Transverse colon (tissue), 4 donors: ENCODE results near the gene ITGBL1. TPM values are rescaled to one million over a fixed set of nuclear protein-coding genes. Genes with fewer than 3 reads are reported as not detected.
A peak's percentile ranks its signal among the peaks of the same experiment; 100 is the strongest.

Experiments
- DNase-seq: peaks from one replicate; pipeline ENCODE4 v3.0.0-alpha.2; 2019
- H3K27ac ChIP-seq, 4 donors: fragments of 200-600 bp; sonication (generic); 2 replicates each; pipeline ENCODE4 v1.5.1; 2016 to 2018; ENCODE audit warnings: inconsistent platforms in 4 of 4
- H3K27me3 ChIP-seq: fragments of 200-600 bp; sonication (generic); 2 replicates; pipeline ENCODE4 v1.5.1; 2017; ENCODE audit warnings: inconsistent platforms
- H3K36me3 ChIP-seq, 4 donors: fragments of 200-600 bp; sonication (generic); 2 replicates each; pipeline ENCODE4 v1.5.1; 2017 to 2019; ENCODE audit warnings: inconsistent platforms in 4 of 4
- H3K4me1 ChIP-seq, 4 donors: fragments of 200-600 bp; sonication (generic); 2 replicates each; pipeline ENCODE4 v1.5.1; 2017 to 2020; ENCODE audit warnings: inconsistent platforms in 4 of 4
- H3K4me3 ChIP-seq, 4 donors: fragments of 200-600 bp; sonication (generic); 1 replicate in 1 of 4; 2 replicates in 3 of 4; pipeline versions ENCODE4 v1.5.1 to v1.6.1; 2017 to 2019; ENCODE audit warnings: inconsistent platforms in 4 of 4
- H3K9me3 ChIP-seq, 2 donors: fragments of 200-600 bp; sonication (generic); 2 replicates each; pipeline ENCODE4 v1.5.1; 2017 to 2019; ENCODE audit warnings: inconsistent platforms in 2 of 2
- CTCF ChIP-seq, 5 experiments: fragments of 200-600 bp in 3 of 5; fragments of 450-650 bp in 2 of 5; sonication (generic) in 3 of 5; IDR thresholded peaks; 1 replicate in 2 of 5; 2 replicates in 3 of 5; pipeline ENCODE4 v1.5.1; 2016 to 2017; ENCODE audit warnings: antibody characterized with exemption in 5 of 5, inconsistent platforms in 3 of 5, mild to moderate bottlenecking in 2 of 5, moderate library complexity in 1 of 5
- EP300 ChIP-seq: sonication (generic); formaldehyde crosslinking; IDR thresholded peaks from one replicate; pipeline ENCODE4 v1.6.1; 2017; ENCODE audit warnings: antibody characterized with exemption, low read depth
- POLR2A ChIP-seq: fragments of 450-650 bp; IDR thresholded peaks from one replicate; pipeline ENCODE4 v1.6.1; 2016; ENCODE audit warnings: antibody characterized with exemption, mild to moderate bottlenecking, moderate library complexity
- POLR2AphosphoS5 ChIP-seq, 3 donors: sonication (generic); formaldehyde crosslinking; IDR thresholded peaks; one replicate each; pipeline ENCODE4 v1.6.1; 2016; ENCODE audit warnings: antibody characterized with exemption in 3 of 3
- WGBS, 2 donors: methylation state at CpG; one replicate each; pipeline ENCODE4 v1.1.5; 2018; ENCODE audit warnings: low coverage in 1 of 2; 5-methylcytosine and 5-hydroxymethylcytosine counted together
- in situ Hi-C, 4 donors: fragments of 200-750 bp; cut with MboI; loops; one replicate each; pipeline versions ENCODE4 v1.15.0 to v1.15.1; 2017; ENCODE audit warnings: low sequenced_read_pairs in 3 of 4, low pct_ligation_motif_present in 1 of 4, low pct_unique_long_range_greater_than_20kb in 1 of 4
- intact Hi-C: fragments of 100-400 bp; cut with DNase I; formaldehyde crosslinking; loops from one replicate; pipeline ENCODE4 v1.15.1; 2023; ENCODE audit warnings: low total_unique reads
- total RNA-seq, 4 donors: library from RNA; depleted of rRNA; stranded (reverse); fragments of >200 nt; gene quantifications; one replicate each; pipeline ENCODE4 v1.1.0, GENCODE V29; 2016

The ITGBL1 gene
- total RNA-seq, 4 donors from 2014 or later: 0.48 to 0.80 (median 0.68) TPM; not detected in 1

GRCh38 chr13:101514100-101514499 lies 61.6 kb downstream of the ITGBL1 start:
- DNase-seq: no peak
- in situ Hi-C loops (loop anchor here in 1 of 4 donors (25.0 kb wide), 1 partner anchor 248 kb away; no protein-coding TSS in a partner anchor), intact Hi-C loops (no loop called here)
- no peak overlapping the region for H3K4me3 ChIP-seq
- WGBS, 2 donors: 21 to 25% methylated on average over 1 of the region's 1 CpG
- no peaks in the 10 kb centered on the region for H3K4me1 ChIP-seq
- no peaks in the 10 kb centered on the region for H3K36me3 ChIP-seq
- no peak for TF ChIP-seq POLR2A
- no peak for TF ChIP-seq CTCF (IDR thresholded peaks at IDR 0.05)
- no peak for TF ChIP-seq POLR2AphosphoS5 (IDR thresholded peaks at IDR 0.05)
- TF ChIP-seq EP300: no peak
- no peak overlapping the region for H3K27ac ChIP-seq
- H3K9me3 ChIP-seq: no peaks in the 10 kb centered on the region
- H3K27me3 ChIP-seq: no peaks in the 10 kb centered on the region

GRCh38 chr13:101514695-101515275 lies 62.3 kb downstream of the ITGBL1 start:
- TF ChIP-seq POLR2A (no peak), CTCF (IDR thresholded peaks at IDR 0.05) (peak; percentile 40 to 60 (median 53)), POLR2AphosphoS5 (IDR thresholded peaks at IDR 0.05) (no peak)
- in situ Hi-C loops: loop anchor here in 1 of 4 donors (25.0 kb wide), 1 partner anchor 248 kb away; no protein-coding TSS in a partner anchor
- Histone ChIP-seq H3K27ac (no peak overlapping the region), H3K4me3 (no peak overlapping the region), H3K4me1 (no peaks in the 10 kb centered on the region), H3K9me3 (no peaks in the 10 kb centered on the region), H3K27me3 (no peaks in the 10 kb centered on the region), H3K36me3 (no peaks in the 10 kb centered on the region)
- intact Hi-C loops: no loop called here
- no peak for DNase-seq

- in situ Hi-C loops: loop anchor here in 1 of 4 donors (25.0 kb wide), 1 partner anchor 247 kb away; no protein-coding TSS in a partner anchor
Observed at GRCh38 chr13:101515504-101515903, 63.0 kb downstream of the ITGBL1 start.

GRCh38 chr13:101516262-101516661 lies 63.8 kb downstream of the ITGBL1 start:
- Histone ChIP-seq H3K4me3 (no peak overlapping the region), H3K4me1 (no peaks in the 10 kb centered on the region), H3K9me3 (no peaks in the 10 kb centered on the region), H3K27ac (no peak overlapping the region), H3K36me3 (no peaks in the 10 kb centered on the region), H3K27me3 (no peaks in the 10 kb centered on the region)
- 67 to 93% methylated on average over 2 of the region's 2 CpGs for WGBS, 2 donors
- in situ Hi-C loops: loop anchor here in 1 of 4 donors (25.0 kb wide), 1 partner anchor 246 kb away; no protein-coding TSS in a partner anchor
- intact Hi-C loops: no loop called here
- no peak for DNase-seq
- TF ChIP-seq POLR2AphosphoS5 (IDR thresholded peaks at IDR 0.05) (no peak), CTCF (IDR thresholded peaks at IDR 0.05) (no peak)

More at GRCh38 chr13:101515504-101515903, 63.0 kb downstream of the ITGBL1 start:
- WGBS, 2 donors: 35 to 65% methylated on average over 3 of the region's 3 CpGs
- Histone ChIP-seq H3K4me3 (no peak overlapping the region), H3K27me3 (no peaks in the 10 kb centered on the region), H3K36me3 (no peaks in the 10 kb centered on the region), H3K9me3 (no peaks in the 10 kb centered on the region), H3K4me1 (no peaks in the 10 kb centered on the region), H3K27ac (no peak overlapping the region)
- no peak for DNase-seq
- TF ChIP-seq EP300: no peak
- TF ChIP-seq POLR2AphosphoS5 (IDR thresholded peaks at IDR 0.05): no peak
- no peak for TF ChIP-seq POLR2A
- TF ChIP-seq CTCF (IDR thresholded peaks at IDR 0.05): no peak
- intact Hi-C loops: no loop called here
